NCI-H187 (cell line): Measurements from ENCODE around the gene EHMT1.
"Not testable (repeated sequence)": the region's sequence is repeated elsewhere in the genome, so short reads cannot be mapped to it uniquely, and the experiment has no call there.

Experiments used
- DNase-seq, 2 experiments: peaks; one replicate each; lab custom pipeline; 2025; lab: John Stamatoyannopoulos, UW

Gene EHMT1

GRCh38 chr9:137716694-137717287 lies 98.0 kb downstream of the EHMT1 start:
- no peak for DNase-seq

GRCh38 chr9:137717776-137718327 lies 99.0 kb downstream of the EHMT1 start:
- DNase-seq = no peak

- DNase-seq = no peak
Observed at GRCh38 chr9:137719194-137719593, 100.4 kb downstream of the EHMT1 start.

- no peak for DNase-seq
Observed at GRCh38 chr9:137720571-137721110, 101.8 kb downstream of the EHMT1 start.

- DNase-seq = no peak
Observed at GRCh38 chr9:137721479-137721878, 102.7 kb downstream of the EHMT1 start.

GRCh38 chr9:137721899-137722298 lies 103.1 kb downstream of the EHMT1 start:
- no peak for DNase-seq

- no peak for DNase-seq
Observed at GRCh38 chr9:137722481-137722880, 103.7 kb downstream of the EHMT1 start.

- not testable (repeated sequence) for DNase-seq
Observed at GRCh38 chr9:137723356-137723755, 104.6 kb downstream of the EHMT1 start.

GRCh38 chr9:137723783-137724445 lies 105.1 kb downstream of the EHMT1 start:
- DNase-seq = no peak

GRCh38 chr9:137724818-137725240 lies 106.0 kb downstream of the EHMT1 start:
- no peak for DNase-seq

- no peak for DNase-seq
Observed at GRCh38 chr9:137725598-137725997, 106.8 kb downstream of the EHMT1 start.

GRCh38 chr9:137726336-137726735 lies 107.5 kb downstream of the EHMT1 start:
- DNase-seq = not testable (repeated sequence)

GRCh38 chr9:137726764-137727163 lies 108.0 kb downstream of the EHMT1 start:
- no peak for DNase-seq

GRCh38 chr9:137727716-137728115 lies 108.9 kb downstream of the EHMT1 start:
- DNase-seq = no peak

GRCh38 chr9:137728444-137729311 lies 109.9 kb downstream of the EHMT1 start:
- no peak for DNase-seq

GRCh38 chr9:137731216-137731946 lies 112.6 kb downstream of the EHMT1 start:
- DNase-seq = no peak

- no peak for DNase-seq
Observed at GRCh38 chr9:137731947-137732813, 113.4 kb downstream of the EHMT1 start.

GRCh38 chr9:137733429-137733828 lies 114.6 kb downstream of the EHMT1 start:
- DNase-seq = no peak

GRCh38 chr9:137734181-137734580 lies 115.4 kb downstream of the EHMT1 start:
- no peak for DNase-seq

- DNase-seq = not testable (repeated sequence)
Observed at GRCh38 chr9:137738182-137738696, 119.4 kb downstream of the EHMT1 start.
